Stimulated activated naive CD4-positive, alpha-beta T cell treated with Interleukin-2 at 50 U/mL for 16 hours (primary cell): ENCODE data around the gene CTSA.
"Not testable (repeated sequence)": the region's sequence is repeated elsewhere in the genome, so short reads cannot be mapped to it uniquely, and the experiment has no call there.

Experiments
- DNase-seq: peaks from one replicate; lab custom pipeline; 2025; lab: John Stamatoyannopoulos, UW

The CTSA gene

GRCh38 chr20:45918182-45918737, 27.1 kb downstream of the CTSA start:
- no peak for DNase-seq

GRCh38 chr20:45918779-45919537, 27.8 kb downstream of the CTSA start:
- no peak for DNase-seq

- DNase-seq: no peak
Measured at GRCh38 chr20:45919542-45920399, 28.6 kb downstream of the CTSA start.

GRCh38 chr20:45920462-45921336, 29.6 kb downstream of the CTSA start:
- DNase-seq: no peak

GRCh38 chr20:45921337-45922189, 30.4 kb downstream of the CTSA start:
- DNase-seq: no peak

GRCh38 chr20:45924391-45925261, 33.5 kb downstream of the CTSA start:
- no peak for DNase-seq

- no peak for DNase-seq
Measured at GRCh38 chr20:45925821-45926506, 34.8 kb downstream of the CTSA start.

- no peak for DNase-seq
Measured at GRCh38 chr20:45926731-45927070, 35.6 kb downstream of the CTSA start.

GRCh38 chr20:45927071-45927878, 36.1 kb downstream of the CTSA start:
- no peak for DNase-seq

- not testable (repeated sequence) for DNase-seq
Measured at GRCh38 chr20:45931680-45932079, 40.5 kb downstream of the CTSA start.

- peak; percentile 36 for DNase-seq
Measured at GRCh38 chr20:45933266-45934045, 42.3 kb downstream of the CTSA start.

GRCh38 chr20:45934046-45934585, 43.0 kb downstream of the CTSA start:
- DNase-seq: peak; percentile 64

- DNase-seq: peak; percentile 92
Measured at GRCh38 chr20:45934586-45935415, 43.7 kb downstream of the CTSA start, which contains the start of gene PCIF1. Gene PCIF1, plus strand, starts transcription at chr20:45934683. Its CDS starts 4,317 bp downstream, at chr20:45939000.

- no peak for DNase-seq
Measured at GRCh38 chr20:45935416-45936046, 44.4 kb downstream of the CTSA start.

- no peak for DNase-seq
Measured at GRCh38 chr20:45937765-45938164, 46.6 kb downstream of the CTSA start.
